OCI-LY7 (cell line): Measurements from ENCODE around the gene ARHGEF10L.

Source experiments
- EZH2phosphoT487 ChIP-seq: fragments of 200-600 bp; sonication (generic); IDR thresholded peaks from 2 replicates; pipeline ENCODE4 v1.6.1; 2018; ENCODE audit warnings: low read depth, borderline replicate concordance, mild to moderate bottlenecking, mixed run types, antibody characterized with exemption, low read length, moderate library complexity, mixed read lengths
- TF ChIP-seq, protein P1 (sequence below): fragments of 200-600 bp; sonication (generic); conservative IDR thresholded peaks from 2 replicates; pipeline ENCODE4 v1.5.1; 2014; ENCODE audit warnings: mild to moderate bottlenecking, antibody characterized with exemption, low read length, moderate library complexity, mixed read lengths

DNA sequence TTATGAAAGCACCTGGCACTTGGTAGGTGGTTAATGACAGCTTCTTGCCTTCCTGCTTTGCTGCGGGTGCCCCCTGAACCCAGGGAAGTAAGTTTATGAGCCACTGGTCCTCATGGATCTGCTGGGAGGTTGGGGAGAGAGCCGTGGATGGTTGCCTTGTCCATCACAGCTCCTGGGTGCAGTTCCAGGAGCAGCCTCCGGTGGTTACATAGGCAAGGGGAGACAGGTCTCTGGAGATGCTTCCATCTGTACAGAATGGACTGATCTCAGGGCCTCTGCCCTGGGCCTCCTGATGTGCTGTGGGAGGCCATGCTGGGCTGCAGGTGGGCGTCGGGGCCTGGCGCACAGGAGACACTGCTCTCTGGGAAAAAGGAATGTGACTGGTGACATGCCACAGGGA, 31.6 kb upstream of the ARHGEF10L start:
- TF ChIP-seq, protein P1, sequence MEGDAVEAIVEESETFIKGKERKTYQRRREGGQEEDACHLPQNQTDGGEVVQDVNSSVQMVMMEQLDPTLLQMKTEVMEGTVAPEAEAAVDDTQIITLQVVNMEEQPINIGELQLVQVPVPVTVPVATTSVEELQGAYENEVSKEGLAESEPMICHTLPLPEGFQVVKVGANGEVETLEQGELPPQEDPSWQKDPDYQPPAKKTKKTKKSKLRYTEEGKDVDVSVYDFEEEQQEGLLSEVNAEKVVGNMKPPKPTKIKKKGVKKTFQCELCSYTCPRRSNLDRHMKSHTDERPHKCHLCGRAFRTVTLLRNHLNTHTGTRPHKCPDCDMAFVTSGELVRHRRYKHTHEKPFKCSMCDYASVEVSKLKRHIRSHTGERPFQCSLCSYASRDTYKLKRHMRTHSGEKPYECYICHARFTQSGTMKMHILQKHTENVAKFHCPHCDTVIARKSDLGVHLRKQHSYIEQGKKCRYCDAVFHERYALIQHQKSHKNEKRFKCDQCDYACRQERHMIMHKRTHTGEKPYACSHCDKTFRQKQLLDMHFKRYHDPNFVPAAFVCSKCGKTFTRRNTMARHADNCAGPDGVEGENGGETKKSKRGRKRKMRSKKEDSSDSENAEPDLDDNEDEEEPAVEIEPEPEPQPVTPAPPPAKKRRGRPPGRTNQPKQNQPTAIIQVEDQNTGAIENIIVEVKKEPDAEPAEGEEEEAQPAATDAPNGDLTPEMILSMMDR: no peak
- TF ChIP-seq EZH2phosphoT487: no peak
